T47D (cell line): ENCODE measurements around the gene MARCKSL1.
A peak's percentile ranks its signal among the peaks of the same experiment; 100 is the strongest.

Experiments used
- DNase-seq, 2 experiments: peaks; one replicate each; pipeline versions ENCODE4 v3.0.0 to v3.0.0-alpha.2; 2011 to 2012; ENCODE audit warnings: low read depth in 1 of 2, low spot score in 1 of 2
- JUND ChIP-seq: IDR thresholded peaks from 2 replicates; pipeline ENCODE4 v1.6.1; 2012; ENCODE audit warnings: low read depth
- in situ Hi-C: cut with HindIII; loops from 2 replicates; pipeline ENCODE4 v1.10.0; 2016; ENCODE audit warnings: low sequenced_read_pairs, low pct_unique_long_range_greater_than_20kb

Gene MARCKSL1

GRCh38 chr1:32335790-32336590 lies at the start of gene MARCKSL1:
MARCKSL1 (minus strand) TSS chr1:32336233; CDS start chr1:32336033, 200 bp downstream.
- in situ Hi-C loops = no loop called here
- DNase-seq = peak in 1 of 2 experiments; percentile 75
- TF ChIP-seq JUND = no peak

- no peak for DNase-seq
- no peak for TF ChIP-seq JUND
- in situ Hi-C loops = no loop called here
Observed at GRCh38 chr1:32380057-32380456, 44.0 kb upstream of the MARCKSL1 start.

- TF ChIP-seq JUND = no peak
- in situ Hi-C loops = no loop called here
- no peak for DNase-seq
Observed at GRCh38 chr1:32377541-32378220, 41.6 kb upstream of the MARCKSL1 start.

GRCh38 chr1:32376199-32376598 lies 40.2 kb upstream of the MARCKSL1 start:
- in situ Hi-C loops = no loop called here
- DNase-seq = no peak
- no peak for TF ChIP-seq JUND

- TF ChIP-seq JUND = no peak
- in situ Hi-C loops = no loop called here
- no peak for DNase-seq
Observed at GRCh38 chr1:32373996-32374592, 38.1 kb upstream of the MARCKSL1 start.

- DNase-seq = no peak
- TF ChIP-seq JUND = no peak
- in situ Hi-C loops = no loop called here
Observed at GRCh38 chr1:32372149-32372756, 36.2 kb upstream of the MARCKSL1 start.

GRCh38 chr1:32367912-32368635 lies 32.0 kb upstream of the MARCKSL1 start:
- TF ChIP-seq JUND = no peak
- DNase-seq = no peak
- in situ Hi-C loops = no loop called here

GRCh38 chr1:32365445-32365844 lies 29.4 kb upstream of the MARCKSL1 start:
- DNase-seq = no peak
- in situ Hi-C loops = no loop called here
- TF ChIP-seq JUND = no peak

GRCh38 chr1:32364836-32365235 lies 28.8 kb upstream of the MARCKSL1 start:
- TF ChIP-seq JUND = no peak
- in situ Hi-C loops = no loop called here
- no peak for DNase-seq

- no peak for DNase-seq
- in situ Hi-C loops = no loop called here
- no peak for TF ChIP-seq JUND
Observed at GRCh38 chr1:32363713-32364112, 27.7 kb upstream of the MARCKSL1 start.

GRCh38 chr1:32362474-32363313 lies 26.7 kb upstream of the MARCKSL1 start, which contains the start of the genes FAM229A and TSSK3:
FAM229A (minus strand) TSS chr1:32362485; CDS start chr1:32362091, 394 bp downstream.
TSSK3 (plus strand) TSS chr1:32362539; CDS start chr1:32362702, 163 bp downstream.
- in situ Hi-C loops = no loop called here
- DNase-seq = no peak
- no peak for TF ChIP-seq JUND
